ENCODE measurements around the gene TOMM5. TPM values are rescaled to one million over a fixed set of nuclear protein-coding genes. Genes with fewer than 3 reads are reported as not detected.

The TOMM5 gene
- total and polyA plus RNA-seq, 9 donors, result 47.5 to 106 (median 64.8) TPM

- TF ChIP-seq EP300 (IDR thresholded peaks at IDR 0.05) (no peak), POLR2A (IDR thresholded peaks at IDR 0.05) (no peak)
- TF ChIP-seq, protein P1, sequence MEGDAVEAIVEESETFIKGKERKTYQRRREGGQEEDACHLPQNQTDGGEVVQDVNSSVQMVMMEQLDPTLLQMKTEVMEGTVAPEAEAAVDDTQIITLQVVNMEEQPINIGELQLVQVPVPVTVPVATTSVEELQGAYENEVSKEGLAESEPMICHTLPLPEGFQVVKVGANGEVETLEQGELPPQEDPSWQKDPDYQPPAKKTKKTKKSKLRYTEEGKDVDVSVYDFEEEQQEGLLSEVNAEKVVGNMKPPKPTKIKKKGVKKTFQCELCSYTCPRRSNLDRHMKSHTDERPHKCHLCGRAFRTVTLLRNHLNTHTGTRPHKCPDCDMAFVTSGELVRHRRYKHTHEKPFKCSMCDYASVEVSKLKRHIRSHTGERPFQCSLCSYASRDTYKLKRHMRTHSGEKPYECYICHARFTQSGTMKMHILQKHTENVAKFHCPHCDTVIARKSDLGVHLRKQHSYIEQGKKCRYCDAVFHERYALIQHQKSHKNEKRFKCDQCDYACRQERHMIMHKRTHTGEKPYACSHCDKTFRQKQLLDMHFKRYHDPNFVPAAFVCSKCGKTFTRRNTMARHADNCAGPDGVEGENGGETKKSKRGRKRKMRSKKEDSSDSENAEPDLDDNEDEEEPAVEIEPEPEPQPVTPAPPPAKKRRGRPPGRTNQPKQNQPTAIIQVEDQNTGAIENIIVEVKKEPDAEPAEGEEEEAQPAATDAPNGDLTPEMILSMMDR (IDR thresholded peaks at IDR 0.05), result no peak
- H3K4me3 ChIP-seq, result no peak overlapping the region
- H3K27ac ChIP-seq, result no peak overlapping the region
- no peaks in the 10 kb centered on the region for H3K27me3 ChIP-seq
- no peaks in the 10 kb centered on the region for H3K4me1 ChIP-seq (ENCODE audit: insufficient read depth)
- intact Hi-C loops (cut with DNase I), result no loop called here
- no peak for DNase-seq
- H3K9me3 ChIP-seq, result no peaks in the 10 kb centered on the region
- 79 to 84% (median 83%) methylated on average over 1 of the region's 1 CpG for WGBS, 3 donors
- H3K36me3 ChIP-seq, result no peaks in the 10 kb centered on the region
Measured at GRCh38 chr9:37559125-37559524, 33.3 kb downstream of the TOMM5 start.

DNA sequence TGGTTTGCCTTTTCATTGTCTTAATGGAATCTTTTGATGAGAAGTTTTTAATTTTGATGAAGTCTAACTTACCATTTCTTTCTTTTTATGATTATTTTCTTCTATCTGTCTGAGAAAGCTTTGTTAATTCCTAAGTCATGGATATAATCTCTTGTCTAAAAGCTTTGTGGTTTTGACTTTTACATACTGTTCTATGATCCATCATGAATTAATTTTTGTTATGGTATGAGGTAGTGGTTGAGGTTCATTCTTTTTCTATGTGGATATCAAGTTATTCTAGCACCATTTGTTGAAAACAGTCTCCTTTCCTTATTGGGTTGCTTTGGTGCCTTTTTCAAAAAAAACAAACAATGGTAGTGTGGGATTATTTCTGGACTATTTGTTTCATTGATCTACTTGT, 36.6 kb downstream of the TOMM5 start:
- Histone ChIP-seq H3K9me3 (no peaks in the 10 kb centered on the region), H3K36me3 (no peaks in the 10 kb centered on the region), H3K27me3 (no peaks in the 10 kb centered on the region), H3K27ac (no peak overlapping the region), H3K4me1 (ENCODE audit: insufficient read depth) (no peaks in the 10 kb centered on the region), H3K4me3 (no peak overlapping the region)
- TF ChIP-seq, protein P1 (IDR thresholded peaks at IDR 0.05), result no peak
- TF ChIP-seq POLR2A (IDR thresholded peaks at IDR 0.05), result no peak
- no peak for TF ChIP-seq EP300 (IDR thresholded peaks at IDR 0.05)
- intact Hi-C loops (cut with DNase I), result no loop called here
- DNase-seq, result no peak

DNA sequence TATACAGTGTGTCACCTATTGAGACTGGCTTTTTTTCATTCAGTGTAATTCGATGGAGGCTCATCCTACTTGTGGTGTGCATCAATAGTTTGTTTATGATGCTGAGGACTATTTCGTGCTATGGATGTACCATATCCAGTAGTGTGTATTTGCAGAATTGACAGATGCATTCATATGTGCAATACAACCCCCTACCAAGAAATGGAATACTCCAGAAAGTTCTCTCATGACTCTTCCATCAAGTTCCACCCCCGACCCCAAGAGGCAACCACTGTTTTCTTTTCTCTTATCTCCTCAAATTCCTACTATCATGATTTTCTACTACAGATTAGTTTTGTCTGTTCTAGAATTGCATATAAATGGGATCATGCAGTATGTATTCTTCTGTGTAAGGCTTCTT, 38.1 kb downstream of the TOMM5 start:
- no peaks in the 10 kb centered on the region for H3K36me3 ChIP-seq
- H3K27me3 ChIP-seq, result no peaks in the 10 kb centered on the region
- no peaks in the 10 kb centered on the region for H3K4me1 ChIP-seq (ENCODE audit: insufficient read depth)
- 90 to 94% (median 93%) methylated on average over 3 of the region's 3 CpGs for WGBS, 3 donors
- intact Hi-C loops (cut with DNase I), result loop anchor here in 1 of 4 donors (5.0 kb wide), 1 partner anchor 228 kb away; no protein-coding TSS in a partner anchor
- H3K9me3 ChIP-seq, result no peaks in the 10 kb centered on the region
- no peak for DNase-seq
- H3K27ac ChIP-seq, result no peak overlapping the region
- TF ChIP-seq, protein P1 (IDR thresholded peaks at IDR 0.05), result no peak
- no peak for TF ChIP-seq POLR2A (IDR thresholded peaks at IDR 0.05)
- TF ChIP-seq EP300 (IDR thresholded peaks at IDR 0.05), result no peak
- H3K4me3 ChIP-seq, result no peak overlapping the region

- WGBS, 3 donors, result 86 to 93% (median 91%) methylated on average over 2 of the region's 2 CpGs
- Histone ChIP-seq H3K36me3 (no peaks in the 10 kb centered on the region), H3K4me1 (ENCODE audit: insufficient read depth) (no peaks in the 10 kb centered on the region), H3K27ac (no peak overlapping the region), H3K9me3 (no peaks in the 10 kb centered on the region), H3K27me3 (no peaks in the 10 kb centered on the region), H3K4me3 (no peak overlapping the region)
- TF ChIP-seq, protein P1 (IDR thresholded peaks at IDR 0.05), result no peak
- no peak for TF ChIP-seq POLR2A (IDR thresholded peaks at IDR 0.05)
- no peak for TF ChIP-seq EP300 (IDR thresholded peaks at IDR 0.05)
- intact Hi-C loops (cut with DNase I), result loop anchor here in 1 of 4 donors (5.0 kb wide), 1 partner anchor 230 kb away; no protein-coding TSS in a partner anchor
- DNase-seq, result no peak
Measured at GRCh38 chr9:37551888-37552287, 40.5 kb downstream of the TOMM5 start.
